HG03103 (cell line): ENCODE data around the gene MOB2.

Source experiments
- ATAC-seq: cut with Tn5 transposase; IDR thresholded peaks from one replicate; pipeline ENCODE4 v1.9.1; 2021; ENCODE audit warnings: low read depth; ENCODE audit not compliant: unreplicated experiment

MOB2 gene

DNA sequence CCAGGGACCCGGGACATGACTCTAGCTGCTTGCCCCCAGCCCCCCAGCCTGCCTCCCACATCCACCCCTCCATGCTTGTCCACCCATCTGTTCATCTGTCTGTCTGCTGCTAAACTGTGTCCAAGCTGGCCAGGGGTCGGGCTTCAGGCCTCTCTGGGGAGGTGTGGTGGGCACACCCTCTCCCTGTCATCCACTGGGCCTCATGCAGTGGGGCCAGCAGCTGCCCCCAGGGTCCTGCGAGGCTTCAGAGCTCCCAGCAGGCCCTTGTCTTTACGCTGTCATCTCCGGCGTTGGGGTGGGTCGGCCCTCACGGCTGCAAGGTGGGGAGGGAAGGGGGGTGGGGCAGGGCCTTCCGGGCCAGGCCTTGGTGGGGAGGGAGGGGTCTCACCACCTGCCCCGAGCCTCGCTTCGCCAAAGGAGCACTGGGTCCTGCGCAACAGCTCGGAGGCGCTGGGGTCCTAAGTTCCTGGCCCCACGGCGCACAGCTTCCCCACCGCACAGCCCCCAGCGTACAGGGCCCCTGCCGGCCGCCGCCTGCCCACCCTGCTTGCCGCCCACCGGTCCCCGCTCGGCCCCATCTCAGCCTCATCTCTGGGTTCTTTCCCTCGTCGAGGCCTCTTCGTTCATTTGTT, 26.7 kb downstream of the MOB2 start:
- no peak for ATAC-seq

DNA sequence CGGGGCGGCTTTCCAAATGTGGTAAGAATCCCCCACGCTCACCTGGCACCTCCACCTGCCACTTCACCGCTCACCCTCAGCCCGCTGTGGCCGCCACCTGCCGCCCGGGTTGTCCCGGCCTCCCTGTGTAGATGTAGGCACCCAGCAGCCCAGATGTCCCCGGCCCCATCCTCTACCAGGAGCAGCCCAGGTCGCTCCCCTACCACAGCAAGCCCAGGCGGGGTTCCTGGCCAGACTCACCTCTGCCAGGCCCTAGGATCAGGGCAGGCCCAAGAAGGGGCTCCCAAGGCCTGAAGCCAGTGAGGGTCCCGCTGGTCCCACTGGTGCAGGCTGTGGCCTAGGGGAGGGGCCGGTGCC, 27.4 kb downstream of the MOB2 start:
- no peak for ATAC-seq

DNA sequence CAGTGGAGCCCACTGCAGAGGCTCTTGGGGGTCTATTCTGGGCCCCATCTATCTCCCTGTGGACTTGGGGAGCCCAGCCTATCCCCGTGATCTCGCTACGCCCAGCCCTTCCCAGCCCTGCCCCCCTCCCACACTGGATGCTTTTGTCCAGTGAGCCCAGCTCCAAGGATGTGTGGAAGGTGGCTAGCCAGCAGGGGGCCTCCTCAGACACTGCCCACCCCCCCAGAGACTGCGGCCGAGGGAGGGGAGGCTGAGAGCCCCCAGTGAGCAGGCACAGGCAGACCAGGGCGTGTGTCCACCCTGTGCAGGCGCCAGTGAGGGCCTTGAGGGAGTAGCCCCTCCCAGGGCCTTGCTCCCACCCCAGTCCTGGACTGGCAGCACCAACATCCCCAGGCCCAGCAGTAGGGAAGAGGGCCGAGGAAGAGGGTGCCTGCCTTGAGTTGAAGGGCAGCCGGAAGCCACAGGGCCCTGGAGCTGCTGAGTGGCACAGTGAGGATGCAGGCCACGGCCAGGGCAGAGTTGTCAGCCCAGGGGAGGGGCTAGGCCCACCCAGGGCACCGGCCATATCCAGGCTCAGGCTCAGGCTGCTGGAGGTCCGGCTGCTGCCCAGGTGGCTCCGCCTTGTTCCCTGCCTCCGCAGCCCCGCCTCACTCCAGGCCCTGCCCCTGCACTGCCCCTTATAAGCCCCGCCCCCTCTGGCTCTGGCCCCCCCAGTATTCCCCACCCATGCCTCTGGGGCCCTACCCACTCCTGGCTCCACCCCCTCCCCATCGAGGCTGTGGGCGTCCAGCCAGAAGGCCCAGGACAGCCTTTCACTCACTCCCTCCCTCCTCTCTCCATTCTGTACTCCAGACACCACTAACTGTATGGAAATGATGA, 28.0 kb downstream of the MOB2 start:
- no peak for ATAC-seq

DNA sequence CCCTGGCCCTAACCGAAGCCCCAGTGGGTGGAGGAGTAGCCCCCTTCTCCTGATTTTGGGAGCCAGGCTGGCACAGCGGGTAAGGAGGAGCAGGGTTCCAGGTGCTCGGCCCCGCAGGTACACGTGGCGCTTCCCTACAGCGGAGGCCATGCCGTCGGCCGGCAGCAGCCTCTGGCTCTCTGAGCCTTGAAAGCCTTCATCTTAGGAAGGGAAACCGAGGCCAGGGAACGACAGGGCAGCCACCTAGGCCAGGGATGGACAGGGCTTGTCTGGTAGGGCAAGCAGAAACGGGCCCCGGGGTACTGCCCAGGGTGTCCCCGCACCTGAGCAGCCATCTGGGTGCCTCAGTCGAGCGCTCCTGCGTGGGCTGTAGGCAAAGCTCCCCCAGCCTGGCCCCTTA, 28.7 kb downstream of the MOB2 start:
- ATAC-seq = no peak

DNA sequence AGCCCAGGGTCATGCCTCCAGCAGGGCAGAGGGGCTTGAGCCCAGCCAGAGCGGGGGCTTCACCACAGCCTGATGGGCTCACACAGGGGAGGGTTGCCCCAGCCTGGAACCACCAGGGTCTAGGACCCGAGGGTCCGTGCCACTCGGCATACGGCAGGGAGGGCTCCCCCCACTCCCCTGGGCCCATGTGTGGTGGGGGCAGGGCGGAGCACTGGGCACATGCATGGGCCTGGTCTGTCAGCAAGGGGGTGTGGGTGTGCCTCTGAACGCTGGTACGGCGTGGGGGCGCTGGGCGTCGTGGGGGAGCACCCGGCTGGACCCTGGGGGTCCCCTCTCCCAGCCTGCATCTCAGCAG, 29.3 kb downstream of the MOB2 start:
- ATAC-seq = no peak

DNA sequence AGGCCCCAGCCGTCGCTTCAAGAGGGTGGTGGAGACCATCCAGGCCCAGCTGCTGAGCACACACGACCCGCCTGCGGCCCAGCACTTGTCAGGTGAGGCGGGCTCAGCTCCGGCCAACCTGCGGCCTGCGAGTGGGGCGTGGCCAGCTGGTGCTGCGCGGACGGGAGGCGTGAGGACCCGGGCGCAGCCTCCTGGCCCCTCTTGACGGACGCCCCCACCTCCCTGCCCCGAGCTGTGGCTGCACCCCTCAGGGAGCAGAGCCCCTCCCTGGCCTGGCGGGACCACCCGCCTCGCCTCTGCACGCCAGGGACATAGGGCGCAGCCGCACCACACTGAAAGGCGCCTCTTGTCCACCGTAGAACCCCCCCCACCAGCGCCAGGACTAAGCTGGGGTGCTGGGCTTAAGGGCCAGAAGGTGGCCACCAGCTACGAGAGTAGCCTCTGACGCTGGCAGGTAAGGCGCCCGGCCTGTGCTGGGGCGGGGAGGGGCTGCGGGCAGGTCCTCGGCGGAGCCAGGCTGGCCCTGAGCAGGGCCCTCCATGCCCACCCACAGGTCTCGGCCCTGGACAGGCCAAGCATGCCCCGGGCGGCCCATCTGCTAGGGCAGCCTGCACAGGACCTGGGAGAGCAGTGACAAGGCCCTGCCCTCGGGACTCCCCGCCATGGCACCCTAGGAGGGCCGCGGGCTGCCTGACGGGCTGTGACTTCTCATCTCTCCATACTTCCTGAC, 29.8 kb downstream of the MOB2 start:
- no peak for ATAC-seq

DNA sequence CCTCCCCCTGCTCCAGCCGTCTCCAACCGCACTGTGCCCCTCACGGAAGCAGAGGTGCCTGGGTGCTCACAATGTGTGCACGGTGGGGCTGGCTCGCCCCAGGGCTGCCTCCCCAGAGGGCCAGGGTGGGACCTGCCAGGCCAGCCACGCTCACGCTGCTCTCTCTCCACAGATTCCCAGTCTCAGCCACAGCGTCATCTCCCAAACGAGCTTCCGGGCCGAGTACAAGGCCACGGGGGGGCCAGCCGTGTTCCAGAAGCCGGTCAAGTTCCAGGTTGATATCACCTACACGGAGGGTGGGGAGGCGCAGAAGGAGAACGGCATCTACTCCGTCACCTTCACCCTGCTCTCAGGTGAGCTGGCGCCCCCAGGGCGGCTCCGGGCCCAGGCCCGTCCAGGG, 30.4 kb downstream of the MOB2 start:
- ATAC-seq = no peak

DNA sequence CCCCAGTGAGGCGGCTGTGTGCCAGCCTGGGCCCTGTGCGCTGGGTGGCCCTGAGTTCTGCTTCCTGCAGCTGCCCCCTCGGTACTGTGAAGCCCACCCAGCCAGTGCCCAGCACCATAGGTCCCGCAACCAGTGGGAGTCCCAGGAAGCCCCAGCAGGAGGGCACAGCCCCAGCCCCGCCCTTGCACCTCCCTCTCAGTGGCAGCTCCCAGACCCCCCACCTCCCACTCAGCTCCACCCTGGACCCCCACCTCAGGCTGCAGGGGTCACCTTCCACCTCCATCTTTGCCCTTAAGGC, 30.9 kb downstream of the MOB2 start:
- ATAC-seq = no peak

DNA sequence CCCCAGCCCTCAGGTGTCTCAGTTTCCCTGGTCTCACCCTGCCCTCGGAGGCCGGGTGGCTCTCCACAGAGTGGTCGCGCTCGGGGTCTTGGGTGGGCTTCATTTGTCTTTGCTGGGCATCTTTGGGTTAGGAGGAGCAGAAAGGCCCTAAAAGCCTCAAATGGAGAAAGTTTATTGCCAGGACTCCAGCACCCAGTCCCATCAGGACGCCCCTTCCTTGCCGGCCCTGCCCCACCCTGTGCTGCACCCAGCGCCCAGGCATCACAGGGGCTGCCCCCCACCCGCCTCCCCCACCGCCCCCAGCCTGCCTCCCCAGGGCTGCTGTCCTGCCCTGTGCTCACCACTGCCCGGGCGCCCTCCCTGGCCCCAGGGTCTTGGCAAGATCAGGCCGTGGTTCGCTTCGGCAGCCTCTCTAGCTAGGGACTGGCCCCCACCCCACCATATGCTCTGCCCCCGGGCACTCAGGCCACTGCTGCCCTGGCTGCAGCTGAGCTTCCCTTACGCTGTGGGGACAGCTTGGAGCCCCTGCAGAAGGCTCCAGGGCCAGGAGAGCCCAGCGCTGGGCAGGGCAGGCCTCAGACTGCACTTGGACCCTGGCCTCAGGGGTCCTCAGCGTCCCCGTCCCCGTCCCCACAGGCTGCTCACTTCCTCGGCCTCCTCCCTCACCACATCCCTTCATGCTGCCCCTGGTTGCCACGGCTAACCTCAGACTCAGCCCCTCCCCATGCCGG, 31.4 kb downstream of the MOB2 start:
- no peak for ATAC-seq

DNA sequence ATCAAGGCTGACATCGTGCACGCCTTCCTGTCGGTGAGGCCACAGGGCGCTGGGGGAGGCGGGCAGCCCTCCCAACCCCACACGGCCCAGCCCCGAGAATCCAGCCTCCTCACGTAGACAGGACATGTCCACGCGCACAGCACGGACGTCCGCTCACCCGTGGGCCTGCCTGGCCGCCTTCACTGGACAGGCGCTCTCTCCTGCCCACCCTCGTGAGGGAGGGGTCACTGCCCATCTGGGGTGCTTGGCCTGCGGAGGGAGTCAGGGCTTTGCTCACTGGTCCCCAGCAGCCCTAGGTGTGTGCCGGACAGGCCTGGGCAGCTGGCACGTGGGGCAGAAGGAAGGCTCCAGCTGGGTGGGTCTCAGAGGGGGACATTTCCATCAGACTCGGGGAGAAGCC, 32.0 kb downstream of the MOB2 start:
- no peak for ATAC-seq

DNA sequence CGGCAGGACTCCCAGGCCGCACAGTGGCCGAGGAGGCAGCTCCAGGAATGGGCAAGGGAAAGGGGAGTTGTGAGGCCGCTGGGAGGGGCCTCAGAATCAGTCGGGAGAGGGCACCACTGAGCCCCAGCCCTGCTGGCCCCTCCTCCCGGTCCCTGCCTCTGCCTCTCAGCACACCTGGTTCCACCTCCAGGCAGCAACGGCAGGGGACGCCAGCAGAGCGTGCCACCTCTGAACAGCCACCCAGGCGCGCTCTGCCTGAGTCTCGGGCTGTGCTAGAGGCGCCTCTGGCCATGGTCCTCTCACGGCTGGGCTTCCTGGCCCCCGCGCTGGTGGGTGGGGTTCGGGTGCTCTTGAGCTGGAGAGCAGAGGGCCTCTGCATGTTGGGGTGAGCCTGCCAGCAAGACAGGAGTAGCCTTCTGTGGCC, 33.0 kb downstream of the MOB2 start:
- ATAC-seq = no peak

DNA sequence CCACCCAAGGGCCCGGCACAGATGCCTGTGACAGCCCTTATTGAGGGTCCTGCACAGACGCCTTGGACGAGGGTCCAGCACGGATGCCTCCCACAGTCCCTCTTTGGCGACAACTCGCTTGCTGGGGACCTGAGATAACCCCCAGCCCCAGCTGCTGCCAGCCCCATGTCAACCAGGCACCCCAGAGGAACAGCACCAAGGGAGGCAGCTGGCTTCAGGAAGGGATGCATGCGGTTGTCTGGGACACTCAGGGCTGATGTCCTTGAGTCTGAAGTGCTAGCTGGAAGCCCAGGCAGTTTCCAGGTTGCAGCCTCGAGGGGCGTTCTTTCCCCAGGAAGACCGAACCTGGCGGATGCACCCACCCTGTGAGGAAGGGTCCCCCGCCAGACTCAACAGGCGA, 33.8 kb downstream of the MOB2 start:
- ATAC-seq = no peak

DNA sequence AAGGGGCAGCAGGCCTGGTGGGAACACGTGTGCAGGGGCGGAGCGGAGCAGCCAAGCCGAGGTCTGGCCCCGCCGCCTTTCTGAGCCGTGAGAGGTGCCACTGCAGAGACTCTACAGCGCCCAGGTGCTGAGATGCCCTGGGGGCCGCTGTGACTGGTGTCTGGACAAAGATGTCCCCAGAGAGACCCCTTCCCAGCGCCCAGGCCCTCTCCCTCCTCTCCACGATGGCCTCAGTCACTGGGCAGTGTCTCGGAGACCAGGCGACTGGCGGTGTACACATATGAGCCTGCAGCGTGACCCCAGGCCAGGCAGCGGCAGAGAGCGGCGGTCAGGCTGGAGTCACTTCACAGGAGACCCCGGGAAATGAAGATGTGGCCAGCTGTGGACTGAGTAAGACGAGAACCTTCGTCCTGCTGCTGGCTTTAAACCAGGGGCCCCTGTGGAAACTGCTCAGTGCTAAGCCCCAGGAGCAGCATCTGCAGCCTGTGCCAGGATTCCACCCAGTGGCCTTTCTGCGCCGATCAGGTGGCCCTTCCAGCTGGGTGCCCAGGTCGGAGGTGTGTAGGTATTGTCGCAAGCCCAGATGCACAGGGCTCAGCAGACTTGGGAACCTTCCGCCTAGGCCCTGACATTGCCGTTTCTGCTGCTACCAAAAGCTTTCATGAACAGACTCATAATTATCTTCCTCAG, 34.7 kb downstream of the MOB2 start:
- no peak for ATAC-seq

DNA sequence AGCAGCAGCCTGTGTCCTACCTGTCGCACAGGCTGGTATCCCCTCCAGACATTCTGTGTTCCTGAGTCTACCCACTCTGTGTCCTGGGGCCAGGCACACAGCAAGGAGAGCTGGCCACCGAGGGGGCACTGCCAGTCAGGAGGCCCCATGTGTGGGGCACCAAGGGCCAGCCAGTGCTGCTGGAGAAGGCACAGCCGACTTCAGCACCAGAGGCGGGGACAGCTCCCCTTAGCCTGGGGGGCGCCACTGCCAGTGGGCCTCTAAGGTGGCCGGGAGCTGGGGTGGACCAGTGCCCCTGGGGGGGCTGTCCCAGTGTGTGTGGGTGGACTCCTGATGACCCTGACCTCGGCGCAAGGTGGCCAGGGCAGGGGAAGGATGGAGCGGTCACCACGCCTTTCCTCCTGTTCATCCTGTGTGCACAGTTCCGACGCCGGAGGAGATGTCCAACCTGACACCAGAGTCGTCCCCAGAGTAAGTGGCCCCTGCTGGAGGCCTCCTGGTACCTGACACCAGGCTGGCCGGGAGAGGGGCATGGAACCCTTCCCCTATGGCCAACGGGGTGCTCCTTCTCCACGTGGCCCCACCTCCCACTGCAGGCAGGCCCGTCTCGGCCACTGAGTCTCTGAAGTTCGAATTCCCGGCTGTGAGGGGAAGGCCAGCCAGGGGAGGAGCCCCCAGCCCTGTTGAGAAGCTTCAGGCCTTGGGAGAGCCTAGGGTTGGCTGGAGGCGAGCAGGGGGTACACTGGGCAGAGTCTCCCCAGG, 35.4 kb downstream of the MOB2 start:
- ATAC-seq = no peak

DNA sequence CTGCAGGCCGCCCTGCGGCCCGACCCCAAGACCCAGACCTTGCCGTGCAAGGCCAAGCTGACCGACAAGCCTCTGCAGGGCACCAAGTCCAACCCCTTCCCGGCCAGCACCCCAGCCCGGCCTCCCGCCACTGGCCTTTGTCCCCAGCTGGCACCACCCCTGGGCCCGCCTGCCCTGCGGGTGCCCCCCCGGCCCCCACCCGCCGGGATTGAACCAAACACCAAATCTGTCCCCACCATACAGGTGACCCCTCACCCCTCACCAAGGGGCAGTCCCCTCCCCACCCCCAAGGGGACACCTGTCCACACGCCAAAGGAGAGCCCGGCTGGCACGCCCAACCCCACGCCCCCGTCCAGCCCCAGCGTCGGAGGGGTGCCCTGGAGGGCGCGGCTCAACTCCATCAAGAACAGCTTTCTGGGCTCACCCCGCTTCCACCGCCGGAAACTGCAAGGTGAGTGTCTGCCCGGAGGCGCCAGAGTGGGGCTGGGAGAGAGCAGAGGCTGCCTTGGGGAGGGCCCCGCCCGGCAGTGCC, 36.2 kb downstream of the MOB2 start:
- no peak for ATAC-seq

DNA sequence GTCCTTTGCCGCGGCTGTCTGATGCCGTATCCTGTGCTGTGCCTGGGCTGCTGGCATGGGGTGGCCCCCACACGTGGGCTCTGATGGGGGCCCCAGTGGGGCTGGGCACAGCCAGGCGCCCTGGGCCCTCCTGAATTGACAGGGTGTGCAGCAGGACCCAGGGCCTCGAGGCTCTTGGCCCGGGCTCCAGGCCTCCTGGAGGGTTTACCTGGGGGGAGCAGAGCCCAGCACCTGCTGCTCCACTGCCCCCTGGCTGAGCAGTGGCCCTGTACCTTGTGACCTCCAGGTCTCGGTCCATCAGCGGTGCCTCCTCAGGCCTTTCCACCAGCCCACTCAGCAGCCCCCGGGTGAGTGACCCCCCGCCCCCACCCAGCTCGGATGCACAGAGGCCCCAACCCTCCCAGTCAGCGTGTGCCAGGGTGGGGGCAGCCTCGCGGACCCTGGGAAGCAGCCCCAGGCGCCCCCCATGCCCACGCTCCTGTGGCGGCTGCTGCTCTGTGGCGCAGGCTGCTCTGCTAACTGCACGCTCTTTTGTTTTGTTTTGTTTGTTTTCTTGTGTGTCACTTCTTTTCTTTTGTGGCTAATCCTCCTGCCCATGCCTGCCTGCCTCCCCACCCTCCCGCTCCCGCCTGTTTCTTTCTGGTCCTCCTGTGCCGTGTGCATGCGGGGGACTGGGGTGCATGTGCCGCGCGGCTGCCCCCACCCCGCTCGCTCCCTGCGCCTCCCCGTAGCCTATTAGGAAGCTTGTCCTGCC, 36.9 kb downstream of the MOB2 start:
- ATAC-seq = no peak

DNA sequence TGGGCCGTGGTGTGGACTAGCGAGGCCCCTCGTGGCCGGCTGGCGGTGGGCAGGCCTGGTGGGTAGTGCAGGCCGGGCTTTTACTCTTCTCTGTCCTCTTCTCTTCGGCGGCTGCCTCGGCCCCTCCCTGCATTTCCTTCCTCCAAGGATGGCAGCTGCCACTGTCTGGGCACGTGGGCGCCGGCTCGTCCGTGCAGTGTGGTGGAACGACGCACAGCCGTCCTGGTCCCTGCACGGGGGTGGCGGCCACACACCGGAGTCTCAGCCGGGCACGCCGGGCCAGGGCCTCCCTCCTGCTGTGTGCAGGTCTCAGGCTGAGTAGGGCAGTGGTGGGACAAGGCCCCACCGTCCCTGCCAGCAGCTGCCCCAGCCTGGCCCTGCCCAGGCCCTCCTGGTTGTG, 37.7 kb downstream of the MOB2 start:
- no peak for ATAC-seq

DNA sequence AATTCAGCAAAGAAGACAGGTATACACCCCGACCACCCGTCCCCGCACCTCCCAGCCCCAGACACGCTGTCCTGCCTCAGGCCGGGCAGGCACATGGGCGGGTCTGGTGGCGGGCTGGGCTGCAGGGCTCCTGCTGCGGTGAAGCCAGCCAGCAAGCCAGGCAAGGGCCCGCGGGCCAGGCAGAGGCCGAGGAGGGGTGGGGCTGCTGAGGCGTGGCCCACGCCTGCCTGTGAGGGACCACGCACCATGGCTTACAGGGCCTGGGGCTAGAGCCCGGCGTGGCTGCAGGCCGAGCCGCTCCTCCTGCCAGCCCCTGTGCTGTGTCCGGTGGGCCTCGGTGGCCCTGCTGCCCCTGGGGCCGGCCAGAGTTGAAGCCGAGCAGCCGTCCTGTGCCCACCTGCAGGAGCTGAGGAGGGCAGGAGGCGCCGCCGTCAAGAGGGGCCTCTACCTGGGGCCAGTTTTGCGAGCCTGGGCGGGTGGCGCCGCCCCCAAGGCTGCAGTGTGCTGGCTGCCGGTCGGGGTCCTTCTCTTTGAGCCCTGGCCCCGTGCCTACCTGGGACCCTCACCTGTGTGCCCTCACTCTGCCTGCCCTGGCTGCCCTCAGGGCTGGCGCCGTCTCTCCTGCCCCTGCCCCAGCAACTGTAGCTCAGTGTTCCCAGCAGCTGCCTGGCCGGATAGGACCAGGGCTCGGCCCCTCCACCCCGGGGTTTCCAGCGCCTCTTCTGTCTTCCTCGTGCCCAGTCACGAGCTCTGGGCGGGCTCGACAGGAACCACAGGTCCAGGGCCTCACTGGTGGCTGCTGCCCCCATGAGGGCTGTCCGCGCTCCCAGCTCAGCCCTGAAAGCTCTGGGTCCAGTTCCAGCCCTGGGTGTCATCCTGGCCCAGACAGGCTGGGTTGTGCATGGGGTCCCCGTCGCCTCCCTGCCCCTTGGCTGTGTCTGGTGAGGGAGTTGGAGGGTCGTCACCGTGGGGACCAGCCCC, 38.4 kb downstream of the MOB2 start:
- no peak for ATAC-seq
